GM23248 (cell line): Measurements from ENCODE around the gene GMNN. TPM values are rescaled to one million over a fixed set of nuclear protein-coding genes. Genes with fewer than 3 reads are reported as not detected.

Source experiments
- DNase-seq: peaks from one replicate; pipeline ENCODE4 v3.0.0-alpha.2; 2015
- H2AFZ ChIP-seq: fragments of 200-600 bp; sonication (generic); 2 replicates; pipeline ENCODE4 v1.6.1; 2016; ENCODE audit warnings: antibody characterized with exemption
- H3F3A ChIP-seq: fragments of 200-600 bp; sonication (generic); 2 replicates; pipeline ENCODE4 v1.6.1; 2016; ENCODE audit warnings: mild to moderate bottlenecking, antibody characterized with exemption, mixed run types; ENCODE audit not compliant: insufficient read depth
- H3K27ac ChIP-seq: fragments of 200-600 bp; sonication (generic); 2 replicates; pipeline ENCODE4 v1.5.1; 2016; ENCODE audit warnings: mild to moderate bottlenecking
- H3K27me3 ChIP-seq: fragments of 200-600 bp; sonication (generic); replicated peaks from 2 replicates; pipeline ENCODE4 v1.6.1; 2016; ENCODE audit warnings: mild to moderate bottlenecking; ENCODE audit not compliant: insufficient read depth
- H3K36me3 ChIP-seq: fragments of 200-600 bp; sonication (generic); 2 replicates; pipeline ENCODE4 v1.6.1; 2016; ENCODE audit warnings: low read depth, mild to moderate bottlenecking
- H3K4me1 ChIP-seq: fragments of 200-600 bp; sonication (generic); 2 replicates; pipeline ENCODE4 v1.6.1; 2016; ENCODE audit warnings: mild to moderate bottlenecking; ENCODE audit not compliant: insufficient read depth
- H3K4me2 ChIP-seq: fragments of 200-600 bp; sonication (generic); one replicate; pipeline ENCODE4 v1.6.1; 2016; ENCODE audit warnings: mild to moderate bottlenecking; ENCODE audit not compliant: unreplicated experiment
- H3K4me3 ChIP-seq: fragments of 200-600 bp; sonication (generic); 2 replicates; pipeline ENCODE4 v1.5.1; 2016; ENCODE audit warnings: mild to moderate bottlenecking
- H3K79me2 ChIP-seq: fragments of 200-600 bp; sonication (generic); 2 replicates; pipeline ENCODE4 v1.6.1; 2016; ENCODE audit warnings: mild to moderate bottlenecking; ENCODE audit not compliant: insufficient read depth
- H3K9ac ChIP-seq: fragments of 200-600 bp; sonication (generic); 2 replicates; pipeline ENCODE4 v1.6.1; 2016; ENCODE audit warnings: mild to moderate bottlenecking
- H3K9me2 ChIP-seq: fragments of 200-600 bp; sonication (generic); 2 replicates; pipeline ENCODE4 v1.6.1; 2016; ENCODE audit warnings: mixed run types, mild to moderate bottlenecking, moderate library complexity; ENCODE audit not compliant: insufficient read depth
- H3K9me3 ChIP-seq: fragments of 200-600 bp; sonication (generic); one replicate; pipeline ENCODE4 v1.6.1; 2017; ENCODE audit warnings: low read depth
- H4K20me1 ChIP-seq: fragments of 200-600 bp; sonication (generic); 2 replicates; pipeline ENCODE4 v1.6.0; 2016; ENCODE audit not compliant: insufficient read depth
- EZH2 ChIP-seq: fragments of 200-600 bp; sonication (generic); IDR thresholded peaks from 2 replicates; pipeline ENCODE4 v1.6.1; 2018; ENCODE audit warnings: antibody characterized with exemption, mild to moderate bottlenecking; ENCODE audit not compliant: insufficient read depth, poor library complexity, severe bottlenecking
- EZH2phosphoT487 ChIP-seq: fragments of 200-600 bp; sonication (generic); IDR thresholded peaks from 2 replicates; pipeline ENCODE4 v1.6.1; 2018; ENCODE audit warnings: antibody characterized with exemption, moderate library complexity, mild to moderate bottlenecking, low read depth; ENCODE audit not compliant: insufficient read depth
- WGBS, 2 experiments: methylation state at CpG; one replicate each; pipeline ENCODE4 v1.1.6; 2015 to 2017; ENCODE audit warnings: low lambda C conversion rate in 2 of 2, low coverage in 1 of 2; ENCODE audit errors: missing lambda C conversion rate in 2 of 2; 5-methylcytosine and 5-hydroxymethylcytosine counted together
- in situ Hi-C: fragments of 300-500 bp; cut with MboI; formaldehyde crosslinking; loops from 2 replicates; pipeline ENCODE4 v1.15.0; 2020
- polyA plus RNA-seq: library from polyadenylated mRNA; unstranded; fragments of >200 nt; fragmentation: Nextera tagmentation; extraction: Ambion mirVana; gene quantifications from 2 replicates; pipeline ENCODE4 v1.2.1, GENCODE V29; 2016
- total RNA-seq: library from RNA; depleted of rRNA; stranded (reverse); fragments of >200 nt; shearing (Covaris generic); gene quantifications from 2 replicates; pipeline ENCODE4 v1.2.3, GENCODE V29; 2014

Gene GMNN
- total and polyA plus RNA-seq, 2 experiments from 2014 or later: 8.4 to 25.0 TPM

GRCh38 chr6:24738741-24739140 lies 36.0 kb upstream of the GMNN start:
- H3K9ac ChIP-seq: no peak overlapping the region
- in situ Hi-C loops: no loop called here
- H3K79me2 ChIP-seq: no peaks in the 10 kb centered on the region
- H3K4me2 ChIP-seq: no peak overlapping the region
- peaks cover 22% of the 10 kb centered on the region for H3K4me1 ChIP-seq
- no peaks in the 10 kb centered on the region for H3K9me2 ChIP-seq
- no peak overlapping the region for H3K4me3 ChIP-seq
- peaks cover 20% of the 10 kb centered on the region for H3F3A ChIP-seq
- DNase-seq: no peak
- H2AFZ ChIP-seq: no peak overlapping the region
- 43 to 47% methylated on average over 3 of the region's 3 CpGs for WGBS, 2 experiments
- no peak overlapping the region for H3K27ac ChIP-seq
- H3K9me3 ChIP-seq: no peaks in the 10 kb centered on the region
- TF ChIP-seq EZH2 (no peak), EZH2phosphoT487 (no peak)
- no peaks in the 10 kb centered on the region for H3K36me3 ChIP-seq
- H3K27me3 ChIP-seq: no peaks in the 10 kb centered on the region
- H4K20me1 ChIP-seq: no peaks in the 10 kb centered on the region

- in situ Hi-C loops: no loop called here
These were observed 33.9 kb upstream of the GMNN start for GRCh38 chr6:24740861-24741260.

GRCh38 chr6:24742216-24742738 lies 32.5 kb upstream of the GMNN start:
- Histone ChIP-seq H3K9ac (peak overlapping the region; percentile 84; the same call in 1 of the 2 replicates), H3K36me3 (no peaks in the 10 kb centered on the region), H3K4me1 (peaks cover 30% of the 10 kb centered on the region), H4K20me1 (no peaks in the 10 kb centered on the region), H2AFZ (peak overlapping the region; percentile 90), H3K4me2 (peak overlapping the region; percentile 88), H3K79me2 (no peaks in the 10 kb centered on the region), H3K27me3 (no peaks in the 10 kb centered on the region), H3K9me2 (no peaks in the 10 kb centered on the region), H3K4me3 (peak overlapping the region; percentile 68), H3K27ac (peak overlapping the region; percentile 99), H3F3A (peaks cover 28% of the 10 kb centered on the region), H3K9me3 (no peaks in the 10 kb centered on the region)
- no peak for DNase-seq
- TF ChIP-seq EZH2phosphoT487 (no peak), EZH2 (no peak)
- in situ Hi-C loops: no loop called here
- 83 to 84% methylated on average over 5 of the region's 5 CpGs for WGBS, 2 experiments

More at GRCh38 chr6:24740861-24741260, 33.9 kb upstream of the GMNN start:
- no peaks in the 10 kb centered on the region for H3K27me3 ChIP-seq
- no peak overlapping the region for H3K9ac ChIP-seq
- H3K36me3 ChIP-seq: no peaks in the 10 kb centered on the region
- no peaks in the 10 kb centered on the region for H4K20me1 ChIP-seq
- DNase-seq: peak; percentile 60
- no peak overlapping the region for H3K4me2 ChIP-seq
- TF ChIP-seq EZH2phosphoT487 (no peak), EZH2 (no peak)
- no peaks in the 10 kb centered on the region for H3K9me3 ChIP-seq
- peaks cover 28% of the 10 kb centered on the region for H3F3A ChIP-seq
- H2AFZ ChIP-seq: no peak overlapping the region
- no peaks in the 10 kb centered on the region for H3K79me2 ChIP-seq
- no peak overlapping the region for H3K4me3 ChIP-seq
- H3K9me2 ChIP-seq: no peaks in the 10 kb centered on the region
- peaks cover 30% of the 10 kb centered on the region for H3K4me1 ChIP-seq
- H3K27ac ChIP-seq: peak overlapping the region; percentile 46

GRCh38 chr6:24743265-24743943 lies 31.3 kb upstream of the GMNN start:
- no peaks in the 10 kb centered on the region for H3K9me2 ChIP-seq
- peak overlapping the region; percentile 88 for H3K4me2 ChIP-seq
- H3F3A ChIP-seq: peaks cover 28% of the 10 kb centered on the region
- no peaks in the 10 kb centered on the region for H3K9me3 ChIP-seq
- H3K4me1 ChIP-seq: peaks cover 30% of the 10 kb centered on the region
- H3K27me3 ChIP-seq: no peaks in the 10 kb centered on the region
- peak overlapping the region; percentile 90 for H2AFZ ChIP-seq
- peak overlapping the region; percentile 99 for H3K27ac ChIP-seq
- in situ Hi-C loops: no loop called here
- peak overlapping the region; percentile 68 for H3K4me3 ChIP-seq
- peak overlapping the region; percentile 84 for H3K9ac ChIP-seq
- WGBS, 2 experiments: 0 to 1% methylated on average over 2 of the region's 2 CpGs
- H3K79me2 ChIP-seq: no peaks in the 10 kb centered on the region
- H3K36me3 ChIP-seq: no peaks in the 10 kb centered on the region
- no peak for TF ChIP-seq EZH2phosphoT487
- no peak for TF ChIP-seq EZH2
- no peaks in the 10 kb centered on the region for H4K20me1 ChIP-seq
- peak; percentile 98 for DNase-seq
